HG02870 (cell line): ENCODE measurements around the gene LTN1.
"Not testable (repeated sequence)": the region's sequence is repeated elsewhere in the genome, so short reads cannot be mapped to it uniquely, and the experiment has no call there.

Source experiments
- ATAC-seq: cut with Tn5 transposase; IDR thresholded peaks from one replicate; pipeline ENCODE4 v1.9.1; 2021; ENCODE audit warnings: mild to moderate bottlenecking, moderate library complexity; ENCODE audit not compliant: unreplicated experiment

The LTN1 gene, protein sequence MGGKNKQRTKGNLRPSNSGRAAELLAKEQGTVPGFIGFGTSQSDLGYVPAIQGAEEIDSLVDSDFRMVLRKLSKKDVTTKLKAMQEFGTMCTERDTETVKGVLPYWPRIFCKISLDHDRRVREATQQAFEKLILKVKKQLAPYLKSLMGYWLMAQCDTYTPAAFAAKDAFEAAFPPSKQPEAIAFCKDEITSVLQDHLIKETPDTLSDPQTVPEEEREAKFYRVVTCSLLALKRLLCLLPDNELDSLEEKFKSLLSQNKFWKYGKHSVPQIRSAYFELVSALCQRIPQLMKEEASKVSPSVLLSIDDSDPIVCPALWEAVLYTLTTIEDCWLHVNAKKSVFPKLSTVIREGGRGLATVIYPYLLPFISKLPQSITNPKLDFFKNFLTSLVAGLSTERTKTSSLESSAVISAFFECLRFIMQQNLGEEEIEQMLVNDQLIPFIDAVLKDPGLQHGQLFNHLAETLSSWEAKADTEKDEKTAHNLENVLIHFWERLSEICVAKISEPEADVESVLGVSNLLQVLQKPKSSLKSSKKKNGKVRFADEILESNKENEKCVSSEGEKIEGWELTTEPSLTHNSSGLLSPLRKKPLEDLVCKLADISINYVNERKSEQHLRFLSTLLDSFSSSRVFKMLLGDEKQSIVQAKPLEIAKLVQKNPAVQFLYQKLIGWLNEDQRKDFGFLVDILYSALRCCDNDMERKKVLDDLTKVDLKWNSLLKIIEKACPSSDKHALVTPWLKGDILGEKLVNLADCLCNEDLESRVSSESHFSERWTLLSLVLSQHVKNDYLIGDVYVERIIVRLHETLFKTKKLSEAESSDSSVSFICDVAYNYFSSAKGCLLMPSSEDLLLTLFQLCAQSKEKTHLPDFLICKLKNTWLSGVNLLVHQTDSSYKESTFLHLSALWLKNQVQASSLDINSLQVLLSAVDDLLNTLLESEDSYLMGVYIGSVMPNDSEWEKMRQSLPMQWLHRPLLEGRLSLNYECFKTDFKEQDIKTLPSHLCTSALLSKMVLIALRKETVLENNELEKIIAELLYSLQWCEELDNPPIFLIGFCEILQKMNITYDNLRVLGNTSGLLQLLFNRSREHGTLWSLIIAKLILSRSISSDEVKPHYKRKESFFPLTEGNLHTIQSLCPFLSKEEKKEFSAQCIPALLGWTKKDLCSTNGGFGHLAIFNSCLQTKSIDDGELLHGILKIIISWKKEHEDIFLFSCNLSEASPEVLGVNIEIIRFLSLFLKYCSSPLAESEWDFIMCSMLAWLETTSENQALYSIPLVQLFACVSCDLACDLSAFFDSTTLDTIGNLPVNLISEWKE (N-terminal part only)

DNA sequence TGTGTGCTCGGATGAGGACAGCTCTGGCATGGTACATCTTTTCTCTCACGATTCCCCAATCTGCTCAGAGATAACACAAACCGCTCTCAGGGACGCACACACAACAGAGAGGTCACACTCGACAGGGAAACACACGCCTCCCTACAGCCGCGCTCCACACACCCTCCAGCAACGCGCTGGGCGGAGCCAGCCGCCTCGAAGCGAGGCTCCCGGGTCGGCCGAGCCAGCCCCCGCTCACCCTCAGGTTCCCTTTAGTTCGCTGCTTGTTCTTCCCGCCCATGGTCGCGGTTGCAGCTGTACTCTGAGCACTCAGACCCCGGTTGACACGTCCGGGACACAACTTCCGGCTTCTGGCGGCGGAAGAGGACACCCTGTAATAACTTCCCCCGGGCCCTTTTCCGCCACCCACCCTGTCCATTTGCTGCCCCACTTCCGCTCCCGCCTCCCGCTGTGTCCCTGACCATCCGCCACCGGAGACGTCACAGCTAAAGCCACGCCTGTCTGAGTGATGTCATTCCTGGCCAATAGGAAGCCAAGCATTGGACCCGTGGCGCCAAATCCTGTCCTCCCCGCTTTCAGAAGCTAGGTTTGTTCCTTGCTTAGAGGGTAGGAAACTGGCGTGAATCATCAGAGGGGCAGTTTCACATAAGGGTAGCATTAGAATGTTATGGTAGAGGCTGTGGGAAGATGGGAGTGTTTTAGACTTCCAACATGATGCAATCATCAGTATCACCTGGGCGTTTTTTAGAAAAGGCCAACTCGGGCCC, at the start of gene LTN1:
Gene LTN1 (minus strand): TSS at position 352 of the 767 bp plus-strand sequence. CDS start 72 bp downstream, at position 280.
- ATAC-seq = peak; percentile 98

DNA sequence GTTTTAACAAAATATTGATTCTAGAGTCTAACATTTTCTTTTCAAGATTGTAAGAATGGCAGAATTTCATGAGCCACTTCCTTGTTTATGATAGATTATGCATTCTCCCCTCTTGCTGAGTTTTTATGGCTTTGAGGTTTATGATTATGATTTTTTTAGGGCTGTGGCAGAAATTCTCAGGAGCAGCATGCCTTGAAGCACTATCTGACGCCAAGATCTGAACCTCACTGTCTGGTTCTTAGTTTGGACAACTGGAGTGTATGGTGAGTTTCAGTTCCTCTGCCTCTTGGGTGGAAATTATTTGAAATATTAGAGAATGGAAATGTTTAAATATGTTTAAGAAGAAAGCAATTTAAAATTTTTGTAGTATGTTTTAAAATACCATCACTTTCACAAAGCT, 42.0 kb upstream of the LTN1 start:
- no peak for ATAC-seq

DNA sequence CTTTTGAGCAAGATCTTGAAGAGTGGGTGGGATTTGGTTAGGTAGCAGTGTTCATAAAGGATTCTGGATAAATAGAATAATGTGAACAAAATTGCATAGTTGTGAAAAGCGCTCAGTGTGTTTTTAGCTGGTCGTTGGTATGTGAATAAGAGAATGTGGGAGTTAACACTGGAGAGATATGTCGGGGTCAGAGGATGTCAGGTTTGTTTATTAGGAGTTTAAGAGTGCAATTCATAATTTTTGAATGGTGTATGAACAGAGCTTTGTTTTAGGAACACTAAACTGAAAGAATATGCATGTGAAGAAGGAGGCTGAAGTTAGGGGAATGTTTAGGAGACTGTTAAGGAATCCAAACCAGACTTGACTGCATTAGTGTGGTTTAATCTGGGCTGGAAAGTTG, 41.2 kb upstream of the LTN1 start:
- no peak for ATAC-seq

DNA sequence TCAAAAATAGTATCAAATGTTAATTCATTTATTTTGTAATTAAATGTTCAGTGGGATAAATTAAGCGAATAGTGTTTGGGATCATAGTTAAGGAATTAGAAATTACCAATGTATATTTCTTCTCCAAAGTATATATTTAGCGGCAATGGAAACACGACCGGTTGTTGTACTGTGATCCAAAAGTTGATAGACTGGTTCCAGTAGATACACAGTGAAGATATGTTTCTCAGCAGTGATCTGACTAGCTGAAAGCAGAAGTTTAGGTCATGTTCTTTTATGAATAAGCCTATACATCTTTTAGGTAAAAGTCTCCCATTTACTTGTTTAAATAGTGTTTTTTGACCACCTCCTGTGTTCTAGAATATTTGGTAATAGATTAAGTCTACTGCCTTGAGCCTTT, 40.6 kb upstream of the LTN1 start:
- no peak for ATAC-seq

DNA sequence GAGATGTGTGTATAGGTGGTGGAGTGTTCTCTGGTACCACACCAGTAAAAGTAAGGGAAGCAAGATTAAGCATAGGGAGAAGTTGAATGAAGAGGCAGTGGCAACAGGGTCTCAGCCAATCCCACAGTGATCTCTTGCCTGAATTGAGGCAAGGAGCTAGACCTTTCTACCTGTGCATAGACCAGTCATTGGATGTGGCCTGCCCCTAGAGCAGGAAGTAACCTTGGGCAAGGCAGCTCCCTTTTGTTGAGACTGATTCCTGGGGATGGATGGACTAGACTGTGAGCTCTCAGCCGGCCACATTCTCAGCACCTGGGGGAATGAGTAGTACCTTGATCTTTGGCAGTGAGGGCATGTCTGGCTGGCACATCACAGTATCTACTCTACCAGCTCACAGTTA, 38.2 kb upstream of the LTN1 start:
- no peak for ATAC-seq

DNA sequence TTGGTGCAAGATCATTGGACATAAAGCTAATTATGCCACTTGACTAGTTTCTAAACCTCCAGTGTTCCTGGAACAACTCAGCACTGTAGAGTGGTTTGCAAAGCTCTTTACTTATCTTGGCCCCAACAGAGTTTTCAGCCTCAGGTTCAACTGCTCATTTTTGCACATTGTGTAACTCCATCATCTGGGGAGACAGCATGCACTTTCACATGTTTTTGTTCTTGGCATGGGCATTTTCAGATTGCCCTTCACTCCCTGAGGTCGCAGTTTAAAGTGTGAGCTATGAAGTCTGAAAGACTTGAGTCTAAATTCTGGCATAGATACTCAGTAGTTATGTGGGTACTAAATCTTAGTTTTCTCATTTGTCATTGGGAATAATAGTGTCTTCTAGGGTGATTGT, 36.8 kb upstream of the LTN1 start:
- ATAC-seq = no peak

DNA sequence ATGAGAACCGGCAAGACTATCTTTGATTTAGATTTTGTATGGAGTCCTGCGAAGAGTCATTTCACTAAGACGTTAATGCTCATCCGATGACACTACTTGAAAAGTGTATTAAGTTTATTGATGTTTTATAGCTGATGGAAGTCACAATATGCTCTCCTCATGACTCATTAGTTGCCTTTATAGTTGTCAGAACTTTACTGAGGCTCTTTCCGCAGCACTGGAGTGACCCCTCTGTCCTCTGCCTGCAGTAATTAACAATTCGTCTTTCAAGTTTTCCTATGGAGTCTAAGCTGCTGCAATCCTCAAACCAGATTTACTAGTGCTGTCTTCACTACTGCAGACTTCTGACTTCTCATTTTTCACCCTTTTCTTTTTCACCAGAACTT, 32.6 kb upstream of the LTN1 start:
- no peak for ATAC-seq

DNA sequence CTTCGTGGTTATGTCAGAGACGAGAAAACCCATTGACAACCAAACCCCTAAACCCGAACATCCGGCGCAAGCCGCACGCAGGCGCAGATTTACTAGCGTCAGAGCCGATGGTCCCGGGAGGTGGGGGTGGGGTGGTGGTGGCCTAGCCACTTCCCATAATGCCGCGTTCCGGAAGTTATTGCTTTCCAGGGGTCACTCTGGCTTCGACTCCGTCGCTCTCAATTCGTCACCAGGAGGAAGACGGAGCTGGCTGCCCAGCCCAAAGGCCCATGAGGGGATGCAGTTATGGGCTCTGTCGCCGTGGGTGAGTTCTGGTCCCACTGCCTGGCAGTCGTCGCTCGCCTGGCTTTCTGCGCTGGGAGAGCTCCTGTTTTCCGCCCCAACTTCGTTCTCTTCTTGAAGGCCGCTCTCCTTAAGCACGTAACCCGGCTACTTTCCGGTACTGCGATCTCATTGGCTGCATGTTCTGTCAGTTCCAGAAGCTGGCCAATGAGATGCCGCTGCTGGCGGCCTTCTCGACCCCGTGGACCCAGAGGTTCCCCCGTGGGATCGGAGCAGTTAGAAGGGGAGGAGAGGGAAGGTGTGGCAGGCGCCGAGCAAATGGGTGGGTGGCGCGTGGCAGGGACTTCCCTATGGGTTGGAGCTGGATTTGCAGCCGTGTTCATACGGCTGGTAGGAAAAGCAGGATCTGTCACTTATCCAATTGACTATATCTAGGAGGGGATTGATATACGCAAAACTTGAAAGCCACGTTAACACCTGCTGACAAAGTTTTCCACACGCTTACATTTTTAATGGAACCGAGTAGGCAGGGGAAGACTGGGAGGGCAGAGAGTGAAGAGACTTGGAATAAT, 32.0 kb upstream of the LTN1 start, which contains the start of gene USP16:
Gene USP16 (plus strand): TSS at position 195 of the 854 bp plus-strand sequence. CDS start 3,246 bp downstream, outside the sequence.
- peak; percentile 97 for ATAC-seq

DNA sequence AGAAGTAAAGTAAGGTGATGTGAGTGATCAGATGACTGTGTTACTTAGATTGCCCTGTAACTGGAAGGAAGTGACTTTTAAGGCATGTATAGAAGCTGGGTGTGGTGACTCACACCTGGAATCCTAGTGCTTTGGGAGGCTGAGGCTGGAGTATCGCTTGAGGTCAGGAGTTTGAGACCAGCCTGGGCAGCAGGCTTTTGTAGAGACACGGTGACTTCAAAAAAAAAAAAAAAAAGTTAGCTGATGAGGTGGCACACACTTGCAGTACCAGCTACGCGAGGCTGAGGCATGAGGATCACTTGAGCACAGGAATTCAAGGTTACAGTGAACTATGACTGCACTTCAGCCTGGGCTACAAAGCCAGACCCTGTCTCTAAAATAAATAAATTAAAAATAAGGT, 29.5 kb upstream of the LTN1 start:
- no peak for ATAC-seq

DNA sequence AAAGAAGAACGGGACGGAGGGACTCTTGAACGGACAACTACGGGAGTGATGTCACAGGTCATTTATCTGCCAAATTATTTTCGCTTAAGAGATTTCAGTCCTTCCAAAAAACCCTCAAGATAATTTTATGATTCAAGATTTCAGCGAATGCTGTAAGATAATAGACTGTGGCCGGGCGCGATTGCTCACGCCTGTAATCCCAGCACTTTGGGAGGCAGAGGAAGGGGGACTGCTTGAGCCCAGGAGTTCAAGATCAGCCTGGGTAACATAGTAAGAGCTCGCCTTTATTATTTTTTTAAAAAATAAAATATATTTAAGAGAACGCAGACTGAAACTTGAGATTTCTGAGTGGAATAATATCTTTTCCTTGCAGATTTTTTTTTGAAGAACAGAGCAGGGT, 25.9 kb upstream of the LTN1 start:
- peak; percentile 11 for ATAC-seq

DNA sequence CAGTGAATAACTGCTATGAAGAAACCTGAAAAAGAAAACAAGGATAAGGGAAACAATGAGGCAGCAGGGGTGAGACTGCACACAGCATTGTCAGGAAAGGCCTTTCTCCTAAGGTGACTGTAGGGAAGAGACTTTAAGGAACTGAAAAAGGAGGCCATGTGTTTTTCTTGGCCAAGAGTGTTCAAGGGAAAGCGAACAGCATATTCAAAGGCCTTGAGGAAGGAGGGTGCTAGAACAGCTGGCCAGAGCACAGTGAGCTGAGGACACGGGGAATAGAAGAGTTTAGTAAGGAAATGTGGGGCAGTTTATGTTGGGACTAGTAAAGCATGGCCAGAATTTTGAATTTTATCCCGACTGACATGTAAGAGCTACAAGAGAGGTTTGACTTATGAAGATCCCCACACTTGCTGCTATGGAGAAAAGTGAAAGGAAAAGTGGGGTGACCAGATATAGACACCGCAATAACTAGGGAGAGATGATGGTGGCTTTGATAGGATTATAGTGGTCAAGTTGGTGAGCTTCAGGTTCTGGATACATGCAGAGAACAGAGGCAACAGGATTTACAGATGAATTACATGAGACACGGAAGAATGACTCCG, 25.1 kb upstream of the LTN1 start:
- ATAC-seq = no peak

DNA sequence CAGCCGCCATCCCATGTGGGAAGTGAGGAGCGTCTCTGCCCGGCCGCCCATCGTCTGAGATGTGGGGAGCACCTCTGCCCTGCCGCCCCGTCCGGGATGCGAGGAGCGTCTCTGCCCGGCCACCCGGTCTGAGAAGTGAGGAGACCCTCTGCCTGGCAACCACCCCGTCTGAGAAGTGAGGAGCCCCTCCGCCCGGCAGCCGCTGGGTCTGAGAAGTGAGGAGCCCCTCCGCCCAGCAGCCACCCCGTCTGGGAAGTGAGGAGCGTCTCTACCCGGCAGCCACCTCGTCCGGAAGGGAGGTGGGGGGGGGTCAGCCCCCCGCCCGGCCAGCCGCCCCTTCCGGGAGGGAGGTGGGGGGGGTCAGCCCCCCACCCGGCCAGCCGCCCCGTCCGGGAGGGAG, 18.6 kb upstream of the LTN1 start:
- ATAC-seq = not testable (repeated sequence)

DNA sequence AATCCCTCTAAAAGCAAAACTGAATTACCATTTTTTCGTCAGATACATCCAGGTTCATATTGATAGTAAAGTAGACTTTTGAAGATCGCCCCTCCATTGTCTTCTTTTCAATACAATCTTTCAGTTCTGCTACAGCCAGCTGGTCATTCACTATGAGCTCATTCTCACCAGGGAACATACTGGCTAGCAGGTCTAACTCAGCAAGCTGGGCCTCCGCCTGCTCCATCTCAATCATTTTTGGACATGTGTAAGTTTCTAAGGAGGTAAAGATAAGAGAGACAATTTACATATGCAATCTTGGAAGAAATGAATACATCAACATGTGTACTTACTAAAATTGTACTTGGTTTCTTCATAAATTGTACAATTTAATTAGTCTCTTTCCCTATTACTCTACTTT, 15.7 kb upstream of the LTN1 start:
- no peak for ATAC-seq

DNA sequence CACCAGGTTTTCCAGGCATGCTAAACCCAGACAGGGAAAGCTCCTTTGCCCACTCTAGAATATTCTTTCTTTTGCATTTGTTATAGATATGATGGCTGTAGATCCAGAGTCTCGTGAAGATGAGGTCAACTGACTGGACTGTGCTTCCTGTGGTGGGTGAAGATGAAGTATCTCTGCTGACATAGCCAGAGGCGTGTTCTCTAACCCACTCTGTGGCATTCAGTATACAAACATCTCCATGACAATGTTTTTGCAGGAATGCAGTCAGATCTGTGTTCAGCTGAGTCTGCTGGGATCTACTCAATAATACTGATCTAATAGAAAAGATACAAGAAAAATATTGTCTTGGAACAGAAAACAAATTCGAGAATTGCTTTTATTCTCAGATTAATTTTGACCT, 15.1 kb upstream of the LTN1 start:
- ATAC-seq = no peak

DNA sequence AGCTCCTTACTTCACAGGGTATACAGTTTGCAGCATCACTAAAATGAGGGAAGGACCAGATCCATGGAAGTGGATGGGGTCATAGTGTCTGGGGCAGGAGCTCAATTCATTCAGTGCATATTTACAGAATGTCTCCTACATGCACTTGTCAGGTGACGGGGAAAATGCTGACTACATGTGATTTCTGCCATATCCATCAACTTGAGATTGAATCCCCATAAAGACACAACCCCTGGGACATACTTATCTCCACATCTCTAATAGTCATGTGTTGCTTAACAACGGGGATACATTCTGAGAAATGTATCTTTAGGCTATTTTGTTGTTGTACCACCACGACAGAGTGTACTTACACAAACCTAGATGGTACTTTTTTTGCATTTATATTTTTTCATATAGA, 14.5 kb upstream of the LTN1 start:
- no peak for ATAC-seq

DNA sequence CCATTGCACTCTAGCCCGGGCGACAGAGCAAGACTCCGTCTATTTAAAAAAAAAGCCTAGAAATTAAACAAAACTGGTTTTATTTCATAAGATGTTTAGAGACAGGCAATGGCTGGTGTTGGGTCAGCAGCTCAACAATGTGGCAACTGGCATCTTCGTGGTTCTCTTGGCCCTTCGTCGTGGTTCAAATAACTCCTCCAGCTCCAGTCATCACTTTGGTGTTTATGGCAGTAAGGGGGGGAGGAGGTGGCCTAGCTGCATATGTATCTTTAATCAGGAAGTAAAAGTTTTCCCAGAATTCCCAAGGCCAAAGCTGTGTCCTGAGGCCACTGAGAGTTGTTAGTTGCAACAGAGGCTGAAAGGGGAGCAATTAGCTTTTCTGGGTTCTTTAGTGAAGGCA, 13.0 kb upstream of the LTN1 start:
- no peak for ATAC-seq

DNA sequence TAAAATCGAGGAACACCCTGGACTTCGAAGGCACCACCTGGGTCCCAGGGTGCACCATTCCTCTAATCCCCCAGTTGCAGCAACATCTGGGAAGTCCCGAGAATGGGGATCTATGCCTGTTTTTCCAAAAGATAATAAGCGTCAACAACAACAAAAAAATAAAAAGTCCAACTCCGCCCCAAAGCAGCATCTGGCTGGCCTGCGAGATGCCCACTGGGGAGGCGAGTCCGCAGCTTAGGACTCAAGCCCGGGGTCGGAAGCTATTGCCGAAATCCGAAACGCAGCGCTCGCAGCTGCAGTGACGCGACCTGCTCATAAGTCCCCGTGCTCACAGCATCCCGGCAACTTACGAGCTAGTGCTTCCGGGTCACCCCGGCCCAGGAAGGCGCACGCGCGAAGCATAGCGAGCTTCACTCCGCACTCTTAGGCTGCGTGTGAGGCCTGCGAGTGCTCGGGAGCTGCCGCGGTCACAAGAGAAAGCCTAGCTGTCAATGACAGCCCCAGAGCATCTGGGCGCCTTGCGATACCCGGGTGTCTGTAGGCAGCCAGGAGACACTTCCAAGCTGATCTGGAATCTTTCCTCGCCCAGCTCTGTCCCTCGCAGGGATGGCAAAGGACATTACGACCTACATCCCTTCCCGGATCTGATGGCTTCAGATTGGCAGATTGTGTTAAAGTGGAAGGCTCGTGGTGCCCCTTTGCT, 9.9 kb upstream of the LTN1 start:
- ATAC-seq = peak; percentile 99

DNA sequence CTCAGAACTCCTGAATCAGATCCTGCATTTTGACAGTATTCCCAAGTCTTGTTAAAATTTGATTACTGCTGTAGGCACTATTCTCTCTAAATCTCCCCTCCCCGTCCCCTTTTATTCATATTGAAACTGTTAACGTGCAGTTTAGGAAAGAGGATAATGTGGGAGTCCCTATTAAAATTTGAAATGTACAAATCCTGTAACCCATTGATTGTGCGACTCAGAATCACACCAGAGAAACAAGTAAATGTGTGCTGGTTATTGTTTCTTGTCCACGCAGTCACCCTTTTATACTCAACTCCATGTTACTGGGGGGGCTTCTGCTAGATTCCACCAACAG, 584 bp upstream of the LTN1 start:
- no peak for ATAC-seq
